NCI-H524 (cell line): ENCODE results near the gene ZNF548.
A peak's percentile ranks its signal among the peaks of the same experiment; 100 is the strongest.
"Not testable (repeated sequence)": the region's sequence is repeated elsewhere in the genome, so short reads cannot be mapped to it uniquely, and the experiment has no call there.

Experiments
- DNase-seq, 2 experiments: peaks; one replicate each; lab custom pipeline; 2025; lab: John Stamatoyannopoulos, UW

The ZNF548 gene

GRCh38 chr19:57389730-57390598 lies at the start of gene ZNF548:
Gene ZNF548 (plus strand): TSS chr19:57389854. CDS start chr19:57390100, 246 bp downstream.
- DNase-seq, result peak; percentile 98 to 99

DNA sequence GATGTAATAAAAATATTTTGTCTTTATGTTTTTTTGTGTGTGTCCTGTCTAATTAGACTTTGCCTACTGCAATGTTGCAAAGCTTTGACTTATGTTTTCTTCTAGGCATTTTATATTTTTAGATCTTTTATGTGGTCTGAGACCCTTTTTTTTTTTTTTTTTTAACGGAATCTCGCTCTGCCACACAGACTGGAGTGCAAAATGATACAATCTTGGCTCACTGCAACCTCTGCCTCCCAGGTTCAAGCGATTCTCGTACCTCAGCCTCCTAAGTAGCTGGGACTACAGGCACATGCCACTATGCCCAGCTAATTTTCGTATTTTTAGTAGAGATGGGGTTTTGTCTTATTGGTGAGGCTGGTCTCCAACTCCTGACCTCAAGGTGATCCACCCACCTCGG lies 47.1 kb upstream of the ZNF548 start:
- no peak for DNase-seq

- no peak for DNase-seq
Measured at GRCh38 chr19:57348136-57348535, 41.5 kb upstream of the ZNF548 start.

GRCh38 chr19:57350877-57351805 lies 38.5 kb upstream of the ZNF548 start, which contains the start of gene ZNF304:
Gene ZNF304 (plus strand): TSS chr19:57351271. CDS start chr19:57351665, 394 bp downstream.
- DNase-seq, result peak; percentile 89 to 94

- DNase-seq, result no peak
Measured at GRCh38 chr19:57351867-57352266, 37.8 kb upstream of the ZNF548 start.

GRCh38 chr19:57355916-57356315 lies 33.7 kb upstream of the ZNF548 start:
- DNase-seq, result no peak

DNA sequence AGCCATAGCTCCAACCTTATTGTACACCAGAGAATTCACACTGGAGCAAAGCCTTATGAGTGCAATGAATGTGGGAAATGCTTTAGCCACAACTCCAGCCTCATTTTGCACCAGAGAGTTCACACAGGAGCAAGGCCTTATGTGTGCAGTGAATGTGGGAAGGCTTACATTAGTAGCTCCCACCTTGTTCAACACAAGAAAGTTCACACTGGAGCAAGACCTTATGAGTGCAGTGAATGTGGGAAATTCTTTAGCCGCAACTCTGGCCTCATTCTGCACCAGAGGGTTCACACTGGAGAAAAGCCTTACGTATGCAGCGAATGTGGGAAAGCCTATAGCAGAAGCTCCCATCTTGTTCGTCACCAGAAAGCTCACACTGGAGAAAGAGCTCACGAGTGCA lies 32.2 kb upstream of the ZNF548 start:
- no peak for DNase-seq

GRCh38 chr19:57359300-57359699 lies 30.4 kb upstream of the ZNF548 start:
- no peak for DNase-seq

- DNase-seq, result no peak
Measured at GRCh38 chr19:57362419-57362818, 27.2 kb upstream of the ZNF548 start.

GRCh38 chr19:57362997-57363687 lies 26.5 kb upstream of the ZNF548 start, which contains the start of the genes TRAPPC2B and ZNF547:
Gene TRAPPC2B (plus strand): TSS chr19:57363551. CDS start chr19:57364834, 1,283 bp downstream.
Gene ZNF547 (plus strand): TSS chr19:57363551. CDS start chr19:57368556, 5,005 bp downstream.
- peak; percentile 98 to 99 for DNase-seq

DNA sequence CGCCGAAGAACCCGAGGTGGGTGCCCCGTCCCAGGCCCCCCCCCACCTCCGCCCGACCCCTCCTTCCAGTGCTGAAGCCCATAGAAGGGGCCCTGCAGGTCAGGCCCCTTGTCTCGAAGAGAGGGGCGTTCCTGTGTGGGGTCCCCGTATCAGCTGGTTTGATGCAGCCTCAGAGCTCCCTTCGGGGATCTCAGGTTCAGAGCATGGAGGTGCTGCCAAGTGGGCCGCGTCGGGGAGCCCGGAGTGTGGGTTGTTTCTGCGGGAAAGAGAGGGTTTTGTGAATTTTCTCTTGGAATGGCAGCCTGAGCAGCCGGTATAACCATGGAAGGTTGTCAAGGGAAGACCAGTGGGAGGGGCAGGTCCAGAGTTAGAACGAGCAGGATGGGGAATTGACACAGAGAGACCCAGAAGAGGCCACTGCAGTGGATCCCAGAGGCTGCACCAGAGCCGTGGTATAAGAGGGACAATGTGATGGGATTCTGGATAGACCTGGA lies 25.9 kb upstream of the ZNF548 start:
- DNase-seq, result peak in 1 of 2 experiments; percentile 33

DNA sequence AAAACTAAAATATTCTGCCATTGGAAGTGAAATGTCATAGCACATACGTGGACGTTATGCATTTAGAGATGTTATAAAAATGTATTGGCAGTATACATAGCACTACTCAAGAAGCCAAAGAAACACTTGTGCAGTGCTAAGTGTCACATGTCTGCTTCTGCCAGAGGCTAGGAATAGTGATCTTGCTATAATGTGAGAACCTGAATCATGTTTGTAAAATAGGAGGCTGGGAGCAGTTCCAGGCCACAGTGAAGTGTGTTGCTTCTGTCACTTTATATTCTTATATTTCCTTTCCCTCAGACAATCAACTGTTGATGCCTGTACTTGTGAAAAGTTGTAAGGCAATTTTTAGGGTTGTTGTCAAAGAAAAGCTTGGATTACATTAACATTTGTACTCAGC lies 22.9 kb upstream of the ZNF548 start:
- no peak for DNase-seq

DNA sequence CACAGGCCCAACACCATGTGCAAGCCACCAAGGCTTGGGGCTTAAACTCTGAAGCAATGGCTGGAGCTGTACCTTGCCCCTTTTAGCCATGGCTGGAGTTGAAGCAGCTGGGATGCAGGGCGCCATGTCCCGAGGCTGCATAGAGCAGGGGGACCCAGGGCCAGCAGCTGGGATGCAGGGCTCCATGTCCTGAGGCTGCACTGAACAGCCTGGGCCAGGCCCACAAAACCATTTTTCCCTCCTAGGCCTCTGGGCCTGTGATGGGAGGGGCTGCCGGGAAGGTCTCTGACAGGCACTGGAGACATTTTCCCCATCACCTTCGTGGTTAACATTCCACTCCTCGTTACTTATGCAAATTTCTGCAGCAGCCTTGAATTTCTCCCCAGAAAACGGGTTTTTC lies 15.5 kb upstream of the ZNF548 start:
- no peak for DNase-seq

DNA sequence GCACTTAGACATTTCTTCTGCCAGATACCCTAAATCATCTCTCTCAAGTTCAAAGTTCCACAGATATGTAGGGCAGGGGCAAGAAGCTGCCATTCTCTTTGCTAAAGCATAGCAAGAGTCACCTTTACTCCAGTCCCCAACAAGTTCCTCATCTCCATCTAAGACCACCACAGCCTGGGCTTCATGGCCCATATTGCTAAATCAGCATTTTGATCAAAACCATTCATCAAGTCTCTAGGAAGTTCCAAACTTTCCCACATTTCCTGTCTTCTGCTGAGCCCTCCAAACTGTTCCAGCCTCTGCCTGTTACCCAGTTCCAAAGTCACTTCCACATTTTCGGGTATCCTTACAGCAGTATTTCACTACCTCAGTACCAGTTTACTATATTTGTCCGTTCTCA lies 15.0 kb upstream of the ZNF548 start:
- DNase-seq, result not testable (repeated sequence)

DNA sequence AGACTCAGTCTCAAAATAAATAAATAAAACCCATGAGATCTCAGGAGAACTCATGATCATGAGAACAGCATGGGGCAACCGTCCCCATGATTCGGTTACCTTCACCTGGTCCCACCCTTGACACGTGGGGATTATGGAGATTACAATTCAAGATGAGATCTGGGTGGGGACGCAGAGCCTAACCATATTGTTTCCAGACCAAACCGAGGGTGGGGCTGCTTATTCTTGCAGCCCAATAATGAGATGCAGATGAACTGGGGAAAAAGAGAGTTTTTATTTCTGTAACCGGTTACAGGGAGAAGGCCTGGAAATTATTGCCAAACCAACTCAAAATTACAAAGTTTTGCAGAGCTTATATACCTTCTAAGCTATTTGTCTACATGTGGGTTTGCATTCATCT lies 13.5 kb upstream of the ZNF548 start:
- DNase-seq, result no peak

DNA sequence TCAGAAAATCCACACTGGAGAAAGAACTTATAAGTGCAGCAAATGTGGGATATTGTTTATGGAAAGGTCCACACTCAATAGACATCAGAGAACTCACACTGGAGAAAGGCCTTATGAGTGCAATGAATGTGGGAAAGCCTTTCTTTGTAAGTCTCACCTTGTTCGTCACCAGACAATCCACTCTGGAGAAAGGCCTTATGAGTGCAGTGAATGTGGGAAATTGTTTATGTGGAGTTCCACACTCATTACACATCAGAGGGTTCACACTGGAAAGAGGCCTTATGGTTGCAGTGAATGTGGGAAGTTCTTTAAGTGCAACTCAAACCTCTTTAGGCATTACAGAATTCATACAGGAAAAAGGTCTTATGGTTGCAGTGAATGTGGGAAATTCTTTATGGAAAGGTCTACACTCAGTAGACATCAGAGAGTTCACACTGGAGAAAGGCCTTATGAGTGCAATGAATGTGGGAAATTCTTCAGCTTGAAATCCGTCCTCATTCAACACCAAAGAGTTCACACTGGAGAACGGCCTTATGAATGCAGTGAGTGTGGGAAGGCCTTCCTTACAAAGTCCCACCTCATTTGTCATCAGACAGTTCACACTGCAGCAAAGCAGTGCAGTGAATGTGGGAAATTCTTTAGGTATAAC lies 12.0 kb upstream of the ZNF548 start:
- no peak for DNase-seq

GRCh38 chr19:57380923-57381322 lies 8.7 kb upstream of the ZNF548 start:
- no peak for DNase-seq

- DNase-seq, result no peak
Measured at GRCh38 chr19:57382806-57383488, 6.7 kb upstream of the ZNF548 start.

- DNase-seq, result no peak
Measured at GRCh38 chr19:57389194-57389729, 392 bp upstream of the ZNF548 start.

GRCh38 chr19:57395710-57396109 lies 6.1 kb downstream of the ZNF548 start:
- no peak for DNase-seq
